ENCODE results near the gene LMBR1.

- no peak for TF ChIP-seq RAD21 (conservative IDR thresholded peaks at IDR 0.05)
- TF ChIP-seq EP300 (conservative IDR thresholded peaks at IDR 0.05; ENCODE audit: poor library complexity, severe bottlenecking) = no peak
- no peak for TF ChIP-seq EZH2 (IDR thresholded peaks at IDR 0.05; ENCODE audit: borderline replicate concordance, insufficient read depth, low read length, poor library complexity, severe bottlenecking)
- no peak for TF ChIP-seq POLR2AphosphoS5 (IDR thresholded peaks at IDR 0.05)
Observed at GRCh38 chr7:156759143-156759542, 133.8 kb downstream of the LMBR1 start.
